Stimulated activated CD4-positive, alpha-beta T cell treated with anti-CD3 and anti-CD28 coated beads, Interleukin-1b, Interleukin-23, amount 100 ng/mL, for 4 hours (primary cell): ENCODE data around the gene GRK1.
"Not testable (repeated sequence)": the region's sequence is repeated elsewhere in the genome, so short reads cannot be mapped to it uniquely, and the experiment has no call there.

Experiments used
- DNase-seq, 2 donors: peaks; one replicate each; pipeline ENCODE4 v3.0.0-alpha.2; 2020; ENCODE audit warnings: low read depth in 2 of 2

GRK1 gene

GRCh38 chr13:113666951-113667701 lies at the start of gene GRK1:
Gene GRK1 (plus strand): TSS chr13:113667219. CDS start chr13:113667387, 168 bp downstream.
- DNase-seq, result no peak

- no peak for DNase-seq
Measured at GRCh38 chr13:113617961-113618360, 49.1 kb upstream of the GRK1 start.

- DNase-seq, result no peak
Measured at GRCh38 chr13:113618455-113618854, 48.6 kb upstream of the GRK1 start.

- no peak for DNase-seq
Measured at GRCh38 chr13:113620036-113620796, 46.8 kb upstream of the GRK1 start.

- DNase-seq, result no peak
Measured at GRCh38 chr13:113621046-113621445, 46.0 kb upstream of the GRK1 start.

- DNase-seq, result not testable (repeated sequence)
Measured at GRCh38 chr13:113621498-113621897, 45.5 kb upstream of the GRK1 start.

GRCh38 chr13:113621986-113622550 lies 45.0 kb upstream of the GRK1 start:
- DNase-seq, result not testable (repeated sequence)

- DNase-seq, result no peak
Measured at GRCh38 chr13:113622791-113623490, 44.1 kb upstream of the GRK1 start.

- DNase-seq, result no peak
Measured at GRCh38 chr13:113623491-113624234, 43.4 kb upstream of the GRK1 start.

- no peak for DNase-seq
Measured at GRCh38 chr13:113624235-113624587, 42.8 kb upstream of the GRK1 start.

GRCh38 chr13:113624640-113625304 lies 42.2 kb upstream of the GRK1 start:
- not testable (repeated sequence) for DNase-seq

- DNase-seq, result no peak
Measured at GRCh38 chr13:113625965-113626721, 40.9 kb upstream of the GRK1 start.

- no peak for DNase-seq
Measured at GRCh38 chr13:113627136-113627535, 39.9 kb upstream of the GRK1 start.

GRCh38 chr13:113628291-113629270 lies 38.4 kb upstream of the GRK1 start:
- DNase-seq, result no peak

- DNase-seq, result no peak
Measured at GRCh38 chr13:113629866-113630265, 37.2 kb upstream of the GRK1 start.

GRCh38 chr13:113630296-113630695 lies 36.7 kb upstream of the GRK1 start:
- DNase-seq, result no peak

GRCh38 chr13:113630804-113631203 lies 36.2 kb upstream of the GRK1 start:
- no peak for DNase-seq

GRCh38 chr13:113631341-113632095 lies 35.5 kb upstream of the GRK1 start:
- no peak for DNase-seq
